ENCODE results near the gene LURAP1L.

The LURAP1L gene

DNA sequence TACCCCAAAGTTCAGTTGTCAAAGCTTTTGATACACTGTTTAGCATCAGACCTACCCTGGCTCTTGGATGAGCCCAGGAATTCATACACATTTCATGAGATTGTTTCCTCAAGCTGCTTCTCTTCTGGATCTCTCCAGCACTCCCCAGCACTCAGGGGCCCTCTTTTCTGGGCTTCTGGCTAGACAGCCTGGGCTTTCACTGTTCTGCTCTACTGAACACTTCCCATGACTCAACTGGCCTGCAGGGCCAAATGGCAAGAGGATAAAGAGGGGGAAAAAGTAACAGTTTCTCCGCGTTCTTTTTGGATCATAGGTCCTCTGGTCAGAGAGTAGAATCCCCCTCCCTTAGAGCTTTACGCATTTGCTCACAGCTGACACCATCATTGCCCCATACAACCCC lies 20.9 kb upstream of the LURAP1L start:
- no peaks in the 10 kb centered on the region for H3K36me3 ChIP-seq (ENCODE audit: insufficient read depth, low read length)
- no peaks in the 10 kb centered on the region for H3K9me3 ChIP-seq (replicated peaks; ENCODE audit: low read length)
- no peak overlapping the region for H3K4me3 ChIP-seq (ENCODE audit: low read length)
- no peak overlapping the region for H3K4me2 ChIP-seq (ENCODE audit: low read length)
- H3K4me1 ChIP-seq (ENCODE audit: control insufficient read depth, insufficient read depth, low read length): no peaks in the 10 kb centered on the region
- H3K9ac ChIP-seq (ENCODE audit: low read depth, low read length): no peak overlapping the region
- H3K27me3 ChIP-seq (ENCODE audit: control insufficient read depth, insufficient read depth, low read length): no peaks in the 10 kb centered on the region

DNA sequence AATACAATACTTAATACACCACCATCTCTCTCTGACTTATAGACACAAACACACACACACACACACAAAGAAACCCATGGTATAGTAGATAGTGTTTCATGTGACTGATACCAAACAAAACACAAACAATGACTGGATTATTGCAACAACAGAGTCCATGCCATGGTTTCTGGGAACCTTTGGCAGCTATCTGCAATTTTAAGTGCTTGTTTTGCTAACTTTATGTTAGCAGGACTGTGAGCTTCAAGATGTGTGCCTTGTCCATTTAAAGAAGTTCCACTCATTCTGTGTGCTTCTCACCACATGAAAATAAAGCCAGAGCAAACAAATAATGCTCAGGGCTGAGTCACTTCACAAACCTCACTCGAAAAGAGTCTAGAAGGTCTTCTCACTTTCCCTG lies 15.1 kb upstream of the LURAP1L start:
- H3K9ac ChIP-seq (ENCODE audit: low read depth, low read length): no peak overlapping the region
- H3K4me3 ChIP-seq (ENCODE audit: low read length): no peak overlapping the region
- peaks cover 20% of the 10 kb centered on the region for H3K4me1 ChIP-seq (ENCODE audit: control insufficient read depth, insufficient read depth, low read length)
- no peaks in the 10 kb centered on the region for H3K9me3 ChIP-seq (replicated peaks; ENCODE audit: low read length)
- no peaks in the 10 kb centered on the region for H3K27me3 ChIP-seq (ENCODE audit: control insufficient read depth, insufficient read depth, low read length)
- H3K4me2 ChIP-seq (ENCODE audit: low read length): peak overlapping the region; percentile 14
- H3K36me3 ChIP-seq (ENCODE audit: insufficient read depth, low read length): no peaks in the 10 kb centered on the region

DNA sequence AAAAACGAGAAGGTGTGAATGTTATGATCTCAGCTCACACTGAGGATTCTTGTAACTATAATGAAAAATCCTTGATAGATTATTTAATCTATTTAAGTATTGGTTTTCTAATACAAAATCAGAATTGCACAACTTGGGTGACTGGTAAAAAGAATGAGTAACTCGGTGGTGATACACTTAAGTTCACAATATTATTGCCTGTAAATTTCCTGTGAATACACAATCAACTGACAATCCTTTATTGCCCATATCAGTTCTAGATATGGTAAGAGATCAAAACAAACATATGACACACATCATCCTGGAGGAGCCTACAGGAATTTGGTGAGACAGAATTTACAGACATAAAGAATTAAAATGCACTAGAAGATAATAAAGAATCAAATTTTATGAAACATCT lies 14.1 kb upstream of the LURAP1L start:
- H3K4me2 ChIP-seq (ENCODE audit: low read length): no peak overlapping the region

DNA sequence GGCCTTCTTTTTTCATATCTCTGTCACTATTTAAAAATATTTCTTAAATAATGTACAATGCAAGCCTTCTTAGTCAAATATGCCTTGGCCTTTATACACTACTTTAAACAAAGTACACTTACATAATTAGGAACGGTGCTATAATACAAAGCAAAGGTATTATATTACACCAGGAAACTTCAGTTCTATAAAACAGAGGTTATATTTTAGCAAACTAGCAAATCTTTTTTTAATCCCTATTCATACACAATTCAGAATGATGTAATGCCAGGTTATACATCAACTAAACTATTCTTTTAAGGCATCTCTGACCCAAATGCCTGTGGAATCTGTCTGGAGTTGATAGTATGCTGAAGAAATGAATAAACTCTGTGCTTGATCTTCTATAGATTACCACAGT lies 10.7 kb upstream of the LURAP1L start:
- H3K4me1 ChIP-seq (ENCODE audit: control insufficient read depth, insufficient read depth, low read length): peaks cover 19% of the 10 kb centered on the region
- no peak overlapping the region for H3K4me2 ChIP-seq (ENCODE audit: low read length)
- no peaks in the 10 kb centered on the region for H3K27me3 ChIP-seq (ENCODE audit: control insufficient read depth, insufficient read depth, low read length)
- H3K4me3 ChIP-seq (ENCODE audit: low read length): no peak overlapping the region
- H3K36me3 ChIP-seq (ENCODE audit: insufficient read depth, low read length): no peaks in the 10 kb centered on the region
- H3K9me3 ChIP-seq (replicated peaks; ENCODE audit: low read length): no peaks in the 10 kb centered on the region
- H3K9ac ChIP-seq (ENCODE audit: low read depth, low read length): no peak overlapping the region

More for the DNA sequence above, 14.1 kb upstream of the LURAP1L start:
- Histone ChIP-seq H3K4me1 (ENCODE audit: control insufficient read depth, insufficient read depth, low read length) (peaks cover 20% of the 10 kb centered on the region), H3K4me3 (ENCODE audit: low read length) (no peak overlapping the region), H3K27me3 (ENCODE audit: control insufficient read depth, insufficient read depth, low read length) (no peaks in the 10 kb centered on the region), H3K9me3 (replicated peaks; ENCODE audit: low read length) (no peaks in the 10 kb centered on the region), H3K36me3 (ENCODE audit: insufficient read depth, low read length) (no peaks in the 10 kb centered on the region), H3K9ac (ENCODE audit: low read depth, low read length) (no peak overlapping the region)

DNA sequence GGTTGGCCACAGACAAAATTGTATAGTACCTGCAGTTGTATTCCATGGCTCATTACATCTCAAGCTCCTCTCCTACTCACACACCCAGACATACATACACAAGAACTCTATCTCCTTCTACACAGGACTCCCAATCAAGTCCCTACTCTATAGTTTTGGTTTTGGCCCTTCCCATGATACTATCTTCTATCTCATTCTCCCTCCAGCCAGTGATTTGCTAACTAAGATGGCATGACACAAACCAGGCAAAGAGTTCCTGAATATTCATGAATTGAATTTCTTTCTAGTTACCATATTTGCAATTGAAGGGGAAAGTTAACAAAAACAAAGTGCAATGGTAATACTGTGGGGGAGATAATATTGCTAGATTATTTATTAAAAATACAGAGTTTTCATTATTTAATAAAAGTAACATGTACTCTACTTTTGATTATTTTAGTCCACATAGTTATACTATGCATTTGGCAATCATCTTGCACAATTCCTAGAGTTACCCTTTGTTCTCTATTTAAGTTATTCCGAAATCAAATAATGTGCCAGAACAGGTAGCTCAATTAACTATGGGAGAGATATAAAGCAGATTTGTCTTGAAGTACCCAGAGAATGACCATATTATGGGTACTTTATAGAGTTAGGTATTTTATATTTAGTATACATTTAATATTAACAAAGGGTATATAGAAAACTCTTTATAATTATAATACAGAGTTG lies 9.6 kb upstream of the LURAP1L start:
- H3K4me3 ChIP-seq (ENCODE audit: low read length): no peak overlapping the region
- H3K4me2 ChIP-seq (ENCODE audit: low read length): no peak overlapping the region
- H3K36me3 ChIP-seq (ENCODE audit: insufficient read depth, low read length): no peaks in the 10 kb centered on the region
- no peak overlapping the region for H3K9ac ChIP-seq (ENCODE audit: low read depth, low read length)
- H3K9me3 ChIP-seq (replicated peaks; ENCODE audit: low read length): no peaks in the 10 kb centered on the region
- H3K27me3 ChIP-seq (ENCODE audit: control insufficient read depth, insufficient read depth, low read length): no peaks in the 10 kb centered on the region
- peaks cover 8% of the 10 kb centered on the region for H3K4me1 ChIP-seq (ENCODE audit: control insufficient read depth, insufficient read depth, low read length)

DNA sequence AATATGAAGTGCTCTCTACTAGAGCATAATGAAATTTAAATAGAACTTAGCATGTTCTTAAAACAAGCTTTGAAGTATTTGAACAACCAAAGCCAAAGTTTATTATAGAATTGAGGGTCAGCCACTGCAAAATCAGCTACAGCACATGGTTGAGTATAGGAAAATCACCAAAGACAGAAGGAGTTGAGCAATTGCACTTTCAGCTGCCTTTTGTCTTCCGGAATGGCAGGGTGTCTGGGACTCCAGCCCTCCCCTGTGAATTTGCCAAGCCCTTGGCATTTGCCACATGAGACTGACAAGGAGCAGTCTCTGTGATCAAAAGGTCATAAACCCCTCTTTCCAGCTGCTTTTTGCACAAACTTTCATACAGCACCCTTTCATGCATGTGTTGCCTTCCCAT lies 8.5 kb upstream of the LURAP1L start:
- Histone ChIP-seq H3K9me3 (replicated peaks; ENCODE audit: low read length) (no peaks in the 10 kb centered on the region), H3K9ac (ENCODE audit: low read depth, low read length) (no peak overlapping the region), H3K4me2 (ENCODE audit: low read length) (no peak overlapping the region), H3K27me3 (ENCODE audit: control insufficient read depth, insufficient read depth, low read length) (no peaks in the 10 kb centered on the region), H3K4me1 (ENCODE audit: control insufficient read depth, insufficient read depth, low read length) (no peaks in the 10 kb centered on the region), H3K36me3 (ENCODE audit: insufficient read depth, low read length) (no peaks in the 10 kb centered on the region), H3K4me3 (ENCODE audit: low read length) (no peak overlapping the region)

DNA sequence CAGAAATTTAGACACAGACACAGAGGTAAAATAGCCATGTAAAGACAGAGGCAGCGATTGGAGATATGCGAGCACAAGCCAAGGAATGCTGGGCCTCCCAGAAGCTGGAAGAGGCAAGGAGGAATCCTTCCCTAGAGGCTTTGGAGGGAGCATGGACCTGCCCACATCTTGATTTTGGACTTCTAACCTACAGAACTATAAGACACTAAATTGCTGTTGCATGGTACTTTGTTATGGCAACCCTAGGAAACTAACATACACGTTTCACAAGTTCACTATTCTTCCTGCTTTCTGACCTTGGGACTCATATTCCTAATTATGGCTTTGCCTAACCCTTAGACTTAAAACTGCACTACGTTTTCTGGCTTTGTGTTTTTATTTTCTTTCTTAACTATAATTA lies 4.6 kb upstream of the LURAP1L start:
- H3K9me3 ChIP-seq (replicated peaks; ENCODE audit: low read length): no peaks in the 10 kb centered on the region
- H3K4me1 ChIP-seq (ENCODE audit: control insufficient read depth, insufficient read depth, low read length): peaks cover 7% of the 10 kb centered on the region
- H3K4me3 ChIP-seq (ENCODE audit: low read length): no peak overlapping the region
- H3K27me3 ChIP-seq (ENCODE audit: control insufficient read depth, insufficient read depth, low read length): no peaks in the 10 kb centered on the region
- no peak overlapping the region for H3K4me2 ChIP-seq (ENCODE audit: low read length)
- H3K36me3 ChIP-seq (ENCODE audit: insufficient read depth, low read length): no peaks in the 10 kb centered on the region
- H3K9ac ChIP-seq (ENCODE audit: low read depth, low read length): no peak overlapping the region

DNA sequence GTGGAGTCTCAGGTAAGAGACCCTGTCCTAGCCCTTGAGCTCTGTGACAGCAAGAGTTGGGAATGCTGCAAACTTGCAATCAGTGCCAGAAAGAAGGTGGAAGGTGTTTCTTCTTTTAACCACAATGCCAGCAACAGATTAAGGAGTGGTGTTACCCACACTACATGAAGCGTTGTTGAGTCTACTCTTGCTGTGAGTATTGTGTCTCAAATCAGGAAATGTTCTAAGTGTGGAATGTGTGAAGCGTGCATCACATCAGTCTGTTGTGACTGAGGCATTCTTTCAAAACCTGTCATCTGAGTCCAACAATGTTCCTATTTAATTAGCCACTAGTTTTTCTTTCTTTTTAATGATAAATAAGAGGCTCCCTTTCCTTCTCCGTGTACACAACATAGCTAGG lies 2.9 kb upstream of the LURAP1L start:
- H3K4me1 ChIP-seq (ENCODE audit: control insufficient read depth, insufficient read depth, low read length): peaks cover 12% of the 10 kb centered on the region
- no peaks in the 10 kb centered on the region for H3K9me3 ChIP-seq (replicated peaks; ENCODE audit: low read length)
- no peak overlapping the region for H3K9ac ChIP-seq (ENCODE audit: low read depth, low read length)
- no peaks in the 10 kb centered on the region for H3K36me3 ChIP-seq (ENCODE audit: insufficient read depth, low read length)
- H3K27me3 ChIP-seq (ENCODE audit: control insufficient read depth, insufficient read depth, low read length): no peaks in the 10 kb centered on the region
- no peak overlapping the region for H3K4me3 ChIP-seq (ENCODE audit: low read length)
- no peak overlapping the region for H3K4me2 ChIP-seq (ENCODE audit: low read length)

DNA sequence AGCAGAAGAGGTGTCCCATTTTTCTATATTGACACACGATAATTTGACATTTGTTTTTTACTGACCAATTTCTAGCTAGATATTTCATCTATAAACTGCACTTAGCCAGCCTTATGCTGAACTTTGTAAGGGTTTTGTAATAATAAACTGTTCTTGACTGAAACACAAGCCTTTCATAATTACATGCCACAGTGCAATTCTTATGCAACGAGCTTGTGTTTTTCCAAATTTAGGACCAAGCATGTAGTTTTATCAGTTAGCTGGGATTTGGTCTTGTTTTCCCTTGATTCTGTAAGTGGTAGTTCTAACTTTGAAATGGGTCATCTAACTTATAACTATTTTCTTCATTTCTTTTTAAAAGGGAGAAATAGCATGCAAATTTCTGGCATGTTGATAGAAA lies 1.3 kb upstream of the LURAP1L start:
- Histone ChIP-seq H3K36me3 (ENCODE audit: insufficient read depth, low read length) (no peaks in the 10 kb centered on the region), H3K27me3 (ENCODE audit: control insufficient read depth, insufficient read depth, low read length) (no peaks in the 10 kb centered on the region), H3K4me3 (ENCODE audit: low read length) (no peak overlapping the region)

DNA sequence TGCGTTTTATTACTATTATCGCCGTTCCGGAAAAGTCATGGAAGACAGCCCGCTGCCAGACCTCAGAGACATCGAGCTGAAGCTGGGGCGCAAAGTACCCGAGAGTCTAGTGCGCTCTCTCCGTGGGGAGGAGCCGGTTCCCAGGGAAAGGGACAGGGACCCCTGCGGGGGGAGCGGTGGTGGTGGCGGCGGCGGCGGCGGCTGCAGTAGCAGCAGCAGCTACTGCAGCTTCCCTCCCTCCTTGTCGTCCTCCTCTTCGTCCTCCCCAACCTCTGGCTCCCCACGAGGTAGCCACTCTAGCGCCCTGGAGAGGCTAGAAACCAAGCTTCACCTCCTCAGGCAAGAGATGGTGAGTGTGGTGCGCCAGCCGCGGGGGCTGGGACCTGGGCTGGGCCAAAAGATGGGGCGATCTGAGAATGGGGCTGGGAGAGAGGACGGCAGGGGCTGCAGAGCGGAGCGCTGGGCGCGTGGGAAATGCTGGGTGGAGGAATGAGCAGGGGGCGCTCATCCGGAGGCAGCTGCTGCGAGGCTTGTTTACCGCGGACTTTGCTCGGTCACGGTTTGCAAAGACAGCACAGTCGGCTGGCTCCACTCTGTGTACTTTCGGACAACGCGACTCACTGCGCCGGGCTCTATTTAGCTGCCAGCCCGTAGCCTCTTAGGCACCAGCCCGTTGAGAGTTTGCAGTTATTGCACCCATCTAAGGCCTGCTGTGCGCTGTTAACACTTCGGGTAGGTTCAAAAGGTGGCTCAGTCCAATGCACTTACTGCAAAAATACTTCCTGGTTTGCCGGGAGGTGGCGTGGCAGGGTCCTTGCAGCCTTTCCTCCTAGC lies 1.1 kb downstream of the LURAP1L start:
- Histone ChIP-seq H3K4me2 (ENCODE audit: low read length) (peak overlapping the region; percentile 79), H3K4me1 (ENCODE audit: control insufficient read depth, insufficient read depth, low read length) (peaks cover 28% of the 10 kb centered on the region), H3K27me3 (ENCODE audit: control insufficient read depth, insufficient read depth, low read length) (no peaks in the 10 kb centered on the region), H3K4me3 (ENCODE audit: low read length) (peak overlapping the region; percentile 72), H3K36me3 (ENCODE audit: insufficient read depth, low read length) (no peaks in the 10 kb centered on the region), H3K9me3 (replicated peaks; ENCODE audit: low read length) (no peaks in the 10 kb centered on the region), H3K9ac (ENCODE audit: low read depth, low read length) (peak overlapping the region; percentile 88)

More for the DNA sequence above, 1.3 kb upstream of the LURAP1L start:
- peaks cover 28% of the 10 kb centered on the region for H3K4me1 ChIP-seq (ENCODE audit: control insufficient read depth, insufficient read depth, low read length)
- H3K9ac ChIP-seq (ENCODE audit: low read depth, low read length): no peak overlapping the region
- H3K4me2 ChIP-seq (ENCODE audit: low read length): no peak overlapping the region
- H3K9me3 ChIP-seq (replicated peaks; ENCODE audit: low read length): no peaks in the 10 kb centered on the region

DNA sequence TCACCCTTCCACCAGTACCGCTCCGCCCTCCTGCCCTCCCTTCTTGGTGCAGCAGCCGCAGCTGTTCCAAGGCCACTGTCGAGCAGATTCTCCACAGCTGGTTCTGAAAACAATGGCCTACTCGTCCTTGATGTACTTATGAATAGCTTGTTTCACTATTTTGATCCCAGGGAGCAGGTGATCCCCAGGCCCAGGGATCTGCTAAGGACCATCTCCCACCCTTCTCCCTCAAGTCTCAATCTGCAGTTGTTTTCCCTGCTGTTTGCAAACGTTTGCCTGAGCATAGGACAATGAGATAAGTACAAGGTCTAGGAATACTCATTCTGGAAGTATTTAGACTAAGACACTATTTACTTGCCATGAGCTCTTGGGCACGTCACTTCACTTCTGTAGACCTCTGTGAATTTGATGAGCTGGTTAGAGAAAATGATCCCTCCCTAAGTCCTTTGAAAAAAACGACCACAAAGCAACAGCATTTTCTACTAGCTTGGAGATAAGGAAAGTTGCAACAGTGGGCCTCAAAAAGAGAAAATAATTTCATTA lies 1.8 kb downstream of the LURAP1L start:
- no peaks in the 10 kb centered on the region for H3K27me3 ChIP-seq (ENCODE audit: control insufficient read depth, insufficient read depth, low read length)
- H3K4me1 ChIP-seq (ENCODE audit: control insufficient read depth, insufficient read depth, low read length): peaks cover 28% of the 10 kb centered on the region
- H3K4me3 ChIP-seq (ENCODE audit: low read length): peak overlapping the region; percentile 72
- H3K9ac ChIP-seq (ENCODE audit: low read depth, low read length): peak overlapping the region; percentile 88
- H3K36me3 ChIP-seq (ENCODE audit: insufficient read depth, low read length): no peaks in the 10 kb centered on the region
- peak overlapping the region; percentile 79 for H3K4me2 ChIP-seq (ENCODE audit: low read length)
- H3K9me3 ChIP-seq (replicated peaks; ENCODE audit: low read length): no peaks in the 10 kb centered on the region
